ENCODE measurements around the gene GDPD5.

- no peak for TF ChIP-seq CTCF (IDR thresholded peaks at IDR 0.05; ENCODE audit: extremely low read depth in 1 of 2, insufficient read depth in 1 of 2, low read depth in 1 of 2, low read length in 2 of 2)
- no peak for TF ChIP-seq POLR2AphosphoS5 (IDR thresholded peaks at IDR 0.05; ENCODE audit: insufficient read depth, low read depth, low read length)
- TF ChIP-seq POLR2A (IDR thresholded peaks at IDR 0.05; ENCODE audit: low read depth, low read length), result no peak
These were observed 58.4 kb downstream of the GDPD5 start for GRCh38 chr11:75467311-75467710.

Measured in endothelial cell of umbilical vein (primary cell).